Measurements from ENCODE around the gene PDSS2.

DNA sequence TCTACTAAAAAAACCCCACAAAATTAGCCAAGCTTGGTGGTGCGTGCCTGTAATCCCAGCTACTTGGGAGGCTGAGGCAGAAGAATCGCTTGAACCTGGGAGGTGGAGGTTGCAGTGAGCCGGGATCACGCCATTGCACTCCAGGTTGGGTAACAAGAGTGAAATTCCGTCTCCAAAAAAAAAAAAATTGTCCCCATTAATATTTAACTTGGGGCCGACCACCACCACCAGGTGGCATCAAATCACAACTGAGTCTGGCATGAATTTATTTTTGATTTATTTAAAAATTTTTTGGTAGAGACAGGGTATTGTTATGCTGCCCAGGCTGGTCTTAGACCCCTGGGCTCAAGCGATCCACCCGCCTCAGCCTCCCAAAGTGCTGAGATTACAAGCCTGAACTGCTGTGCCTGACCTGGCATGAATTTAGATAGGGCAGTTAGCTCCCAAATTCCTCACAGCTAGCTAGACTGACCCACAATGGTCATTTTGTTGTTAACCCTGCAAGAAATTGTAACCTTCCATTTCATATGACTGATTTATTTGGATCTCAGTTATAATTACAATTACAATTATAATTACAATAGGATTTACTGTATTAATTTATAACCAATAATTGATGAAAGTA is 326.9 kb downstream of the PDSS2 start:
- TF ChIP-seq POLR2AphosphoS5 (IDR thresholded peaks at IDR 0.05; ENCODE audit: low read depth, low read length) (no peak), TAF1 (IDR thresholded peaks at IDR 0.05; ENCODE audit: borderline replicate concordance, insufficient read depth, low read length) (no peak), SIN3A (IDR thresholded peaks at IDR 0.05; ENCODE audit: borderline replicate concordance, insufficient read depth, low read length) (no peak)
- TF ChIP-seq, protein P1, sequence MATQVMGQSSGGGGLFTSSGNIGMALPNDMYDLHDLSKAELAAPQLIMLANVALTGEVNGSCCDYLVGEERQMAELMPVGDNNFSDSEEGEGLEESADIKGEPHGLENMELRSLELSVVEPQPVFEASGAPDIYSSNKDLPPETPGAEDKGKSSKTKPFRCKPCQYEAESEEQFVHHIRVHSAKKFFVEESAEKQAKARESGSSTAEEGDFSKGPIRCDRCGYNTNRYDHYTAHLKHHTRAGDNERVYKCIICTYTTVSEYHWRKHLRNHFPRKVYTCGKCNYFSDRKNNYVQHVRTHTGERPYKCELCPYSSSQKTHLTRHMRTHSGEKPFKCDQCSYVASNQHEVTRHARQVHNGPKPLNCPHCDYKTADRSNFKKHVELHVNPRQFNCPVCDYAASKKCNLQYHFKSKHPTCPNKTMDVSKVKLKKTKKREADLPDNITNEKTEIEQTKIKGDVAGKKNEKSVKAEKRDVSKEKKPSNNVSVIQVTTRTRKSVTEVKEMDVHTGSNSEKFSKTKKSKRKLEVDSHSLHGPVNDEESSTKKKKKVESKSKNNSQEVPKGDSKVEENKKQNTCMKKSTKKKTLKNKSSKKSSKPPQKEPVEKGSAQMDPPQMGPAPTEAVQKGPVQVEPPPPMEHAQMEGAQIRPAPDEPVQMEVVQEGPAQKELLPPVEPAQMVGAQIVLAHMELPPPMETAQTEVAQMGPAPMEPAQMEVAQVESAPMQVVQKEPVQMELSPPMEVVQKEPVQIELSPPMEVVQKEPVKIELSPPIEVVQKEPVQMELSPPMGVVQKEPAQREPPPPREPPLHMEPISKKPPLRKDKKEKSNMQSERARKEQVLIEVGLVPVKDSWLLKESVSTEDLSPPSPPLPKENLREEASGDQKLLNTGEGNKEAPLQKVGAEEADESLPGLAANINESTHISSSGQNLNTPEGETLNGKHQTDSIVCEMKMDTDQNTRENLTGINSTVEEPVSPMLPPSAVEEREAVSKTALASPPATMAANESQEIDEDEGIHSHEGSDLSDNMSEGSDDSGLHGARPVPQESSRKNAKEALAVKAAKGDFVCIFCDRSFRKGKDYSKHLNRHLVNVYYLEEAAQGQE (IDR thresholded peaks at IDR 0.05; ENCODE audit: insufficient read depth in 1 of 2, low read depth in 2 of 2, low read length in 2 of 2): no peak

All from PFSK-1 (cell line).